Smooth muscle cell (in vitro differentiated cells): ENCODE data around the gene ZBTB8B. TPM values are rescaled to one million over a fixed set of nuclear protein-coding genes. Genes with fewer than 3 reads are reported as not detected.

Experiments used
- DNase-seq: peaks from one replicate; lab custom pipeline; 2025; ENCODE audit not compliant: unreplicated experiment; lab: John Stamatoyannopoulos, UW
- H2AFZ ChIP-seq: fragments of 200-600 bp; sonication (generic); 2 replicates; pipeline ENCODE4 v1.6.0; 2016; ENCODE audit warnings: antibody characterized with exemption, low read depth, mild to moderate bottlenecking
- H3F3A ChIP-seq: fragments of 200-600 bp; sonication (generic); 2 replicates; pipeline ENCODE4 v1.6.0; 2017; ENCODE audit warnings: antibody characterized with exemption, low read depth
- H3K27ac ChIP-seq: fragments of 200-600 bp; sonication (generic); 2 replicates; pipeline ENCODE4 v1.5.1; 2016; ENCODE audit warnings: low read depth, mild to moderate bottlenecking
- H3K27me3 ChIP-seq: fragments of 200-600 bp; sonication (generic); 2 replicates; pipeline ENCODE4 v1.6.1; 2016; ENCODE audit warnings: low read depth, mild to moderate bottlenecking
- H3K36me3 ChIP-seq: fragments of 200-600 bp; sonication (generic); 2 replicates; pipeline ENCODE4 v1.5.1; 2016; ENCODE audit warnings: low read depth
- H3K4me1 ChIP-seq: fragments of 200-600 bp; sonication (generic); 2 replicates; pipeline ENCODE4 v1.5.1; 2016; ENCODE audit warnings: low read depth
- H3K4me2 ChIP-seq: fragments of 200-600 bp; sonication (generic); 2 replicates; pipeline ENCODE4 v1.6.0; 2016; ENCODE audit warnings: mild to moderate bottlenecking
- H3K4me3 ChIP-seq: fragments of 200-600 bp; sonication (generic); 2 replicates; pipeline ENCODE4 v1.5.1; 2016; ENCODE audit warnings: mild to moderate bottlenecking
- H3K79me2 ChIP-seq: fragments of 200-600 bp; sonication (generic); 2 replicates; pipeline ENCODE4 v1.6.0; 2016; ENCODE audit warnings: low read depth, mild to moderate bottlenecking
- H3K9ac ChIP-seq: fragments of 200-600 bp; sonication (generic); 2 replicates; pipeline ENCODE4 v1.6.0; 2016; ENCODE audit warnings: low read depth
- H3K9me3 ChIP-seq: fragments of 200-600 bp; sonication (generic); replicated peaks from 2 replicates; pipeline ENCODE4 v1.5.1; 2016; ENCODE audit warnings: low read depth
- H4K20me1 ChIP-seq: fragments of 200-600 bp; sonication (generic); 2 replicates; pipeline ENCODE4 v1.6.0; 2016; ENCODE audit warnings: low read depth
- WGBS: methylation state at CpG from one replicate; pipeline ENCODE4 v1.1.7; 2016; ENCODE audit warnings: low lambda C conversion rate; 5-methylcytosine and 5-hydroxymethylcytosine counted together
- polyA plus RNA-seq: library from polyadenylated mRNA; unstranded; fragments of >200 nt; fragmentation: Nextera tagmentation; extraction: Ambion mirVana; gene quantifications from 2 replicates; pipeline ENCODE4 v1.2.1, GENCODE V29; 2016
- total RNA-seq: library from RNA; depleted of rRNA; stranded (reverse); fragments of >200 nt; gene quantifications from 2 replicates; pipeline ENCODE4 v1.2.3, GENCODE V29; 2014
- TF ChIP-seq, protein P1 (sequence below): fragments of 200-600 bp; sonication (generic); IDR thresholded peaks from 2 replicates; pipeline ENCODE4 v1.5.1; 2017; ENCODE audit warnings: borderline replicate concordance, mild to moderate bottlenecking, antibody characterized with exemption; ENCODE audit not compliant: insufficient read depth, poor library complexity, severe bottlenecking

The ZBTB8B gene
- total and polyA plus RNA-seq, 2 experiments from 2014 or later = 0.13 TPM; not detected in 1

DNA sequence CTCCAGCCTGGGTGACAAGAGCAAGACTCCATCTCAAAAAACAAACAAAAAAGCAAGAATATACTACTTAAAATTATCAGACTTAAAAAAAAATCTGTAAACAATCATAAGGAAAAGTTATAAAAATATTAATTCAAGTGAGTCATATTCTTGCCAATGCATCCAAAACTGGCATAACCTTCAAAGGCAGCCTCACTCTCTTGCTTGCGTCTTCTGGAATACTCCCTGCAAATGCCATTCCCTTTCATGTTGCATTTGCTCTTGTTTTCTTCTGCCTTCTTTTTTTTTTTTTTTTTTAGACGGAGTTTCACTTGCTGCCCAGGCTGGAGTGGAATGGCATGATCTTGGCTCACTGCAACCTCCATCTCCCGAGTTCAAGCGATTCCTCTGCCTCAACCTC, 42.1 kb downstream of the ZBTB8B start:
- Histone ChIP-seq H3F3A (peaks cover 1% of the 10 kb centered on the region), H3K79me2 (no peaks in the 10 kb centered on the region), H3K27ac (no peak overlapping the region), H2AFZ (no peak overlapping the region), H3K36me3 (no peaks in the 10 kb centered on the region), H3K4me3 (no peak overlapping the region), H3K9me3 (no peaks in the 10 kb centered on the region), H3K4me1 (no peaks in the 10 kb centered on the region), H3K9ac (no peak overlapping the region), H4K20me1 (no peaks in the 10 kb centered on the region), H3K4me2 (no peak overlapping the region), H3K27me3 (no peaks in the 10 kb centered on the region)
- TF ChIP-seq, protein P1, sequence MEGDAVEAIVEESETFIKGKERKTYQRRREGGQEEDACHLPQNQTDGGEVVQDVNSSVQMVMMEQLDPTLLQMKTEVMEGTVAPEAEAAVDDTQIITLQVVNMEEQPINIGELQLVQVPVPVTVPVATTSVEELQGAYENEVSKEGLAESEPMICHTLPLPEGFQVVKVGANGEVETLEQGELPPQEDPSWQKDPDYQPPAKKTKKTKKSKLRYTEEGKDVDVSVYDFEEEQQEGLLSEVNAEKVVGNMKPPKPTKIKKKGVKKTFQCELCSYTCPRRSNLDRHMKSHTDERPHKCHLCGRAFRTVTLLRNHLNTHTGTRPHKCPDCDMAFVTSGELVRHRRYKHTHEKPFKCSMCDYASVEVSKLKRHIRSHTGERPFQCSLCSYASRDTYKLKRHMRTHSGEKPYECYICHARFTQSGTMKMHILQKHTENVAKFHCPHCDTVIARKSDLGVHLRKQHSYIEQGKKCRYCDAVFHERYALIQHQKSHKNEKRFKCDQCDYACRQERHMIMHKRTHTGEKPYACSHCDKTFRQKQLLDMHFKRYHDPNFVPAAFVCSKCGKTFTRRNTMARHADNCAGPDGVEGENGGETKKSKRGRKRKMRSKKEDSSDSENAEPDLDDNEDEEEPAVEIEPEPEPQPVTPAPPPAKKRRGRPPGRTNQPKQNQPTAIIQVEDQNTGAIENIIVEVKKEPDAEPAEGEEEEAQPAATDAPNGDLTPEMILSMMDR = no peak
- 94% methylated on average over 4 of the region's 4 CpGs for WGBS
- no peak for DNase-seq

DNA sequence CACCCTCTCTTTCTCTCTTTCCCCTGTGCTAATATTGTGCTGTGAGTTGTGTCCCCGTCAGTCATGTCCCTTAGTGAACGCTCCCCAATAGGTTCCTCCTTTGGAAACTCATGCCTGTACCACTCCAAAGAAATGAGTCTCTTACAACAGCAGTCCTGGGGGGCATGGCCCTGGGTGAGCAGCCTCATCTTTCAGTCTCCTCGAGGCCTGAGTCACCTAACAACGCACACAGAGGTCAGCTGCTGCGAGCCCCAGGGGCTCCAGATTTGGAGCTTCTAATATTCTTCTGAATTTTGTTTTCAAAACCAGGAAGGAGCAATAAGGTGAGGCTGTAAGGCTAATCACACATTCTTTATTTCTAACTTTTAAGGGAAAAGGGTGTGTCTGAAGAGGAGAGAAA, 43.9 kb downstream of the ZBTB8B start:
- H3K9ac ChIP-seq = no peak overlapping the region
- no peaks in the 10 kb centered on the region for H3K4me1 ChIP-seq
- H3K4me2 ChIP-seq = no peak overlapping the region
- H3K79me2 ChIP-seq = no peaks in the 10 kb centered on the region
- DNase-seq = no peak
- H2AFZ ChIP-seq = no peak overlapping the region
- 85% methylated on average over 5 of the region's 5 CpGs for WGBS
- no peaks in the 10 kb centered on the region for H3K9me3 ChIP-seq
- H3K27me3 ChIP-seq = no peaks in the 10 kb centered on the region
- H3F3A ChIP-seq = no peaks in the 10 kb centered on the region
- no peak overlapping the region for H3K4me3 ChIP-seq
- TF ChIP-seq, protein P1 = no peak
- no peak overlapping the region for H3K27ac ChIP-seq
- no peaks in the 10 kb centered on the region for H3K36me3 ChIP-seq
- no peaks in the 10 kb centered on the region for H4K20me1 ChIP-seq

DNA sequence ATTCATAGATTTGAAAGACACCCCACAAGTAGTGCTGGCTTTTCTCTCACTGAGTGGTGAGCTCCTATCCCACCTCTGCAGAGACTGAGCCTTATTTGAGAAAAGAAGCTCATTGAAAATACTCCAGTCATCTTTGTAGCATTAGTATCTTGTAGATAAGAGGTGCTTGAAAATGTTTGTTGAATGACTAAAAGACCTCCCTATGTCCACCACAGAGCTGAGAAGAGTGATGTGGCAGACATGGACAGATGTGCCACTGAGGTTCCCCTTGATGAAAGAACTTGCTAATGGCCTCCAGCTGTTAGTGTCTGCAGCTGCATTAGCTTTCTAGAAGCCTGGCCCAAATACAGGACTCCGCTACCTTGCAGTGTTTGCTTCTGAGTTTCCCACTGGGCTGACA, 45.1 kb downstream of the ZBTB8B start:
- H3K4me3 ChIP-seq = no peak overlapping the region
- WGBS = 100% methylated on average over 1 of the region's 1 CpG
- no peak overlapping the region for H2AFZ ChIP-seq
- no peaks in the 10 kb centered on the region for H3K4me1 ChIP-seq
- no peaks in the 10 kb centered on the region for H3K9me3 ChIP-seq
- DNase-seq = no peak
- H4K20me1 ChIP-seq = no peaks in the 10 kb centered on the region
- H3K9ac ChIP-seq = no peak overlapping the region
- H3K79me2 ChIP-seq = no peaks in the 10 kb centered on the region
- no peak overlapping the region for H3K4me2 ChIP-seq
- H3K27ac ChIP-seq = no peak overlapping the region
- no peaks in the 10 kb centered on the region for H3F3A ChIP-seq
- no peaks in the 10 kb centered on the region for H3K36me3 ChIP-seq
- TF ChIP-seq, protein P1 = no peak
- H3K27me3 ChIP-seq = no peaks in the 10 kb centered on the region

Other genes with a start within 250 kb of the ZBTB8B start
- 10.9 and 13.3 TPM in 2 replicates for gene TMEM234, start 242.7 kb upstream of the ZBTB8B start, total RNA-seq
- gene TMEM234, start 242.7 kb upstream of the ZBTB8B start, polyA plus RNA-seq = 19.8 and 27.5 TPM in 2 replicates
- 200 and 240 TPM in 2 replicates for gene EIF3I, start 242.7 kb upstream of the ZBTB8B start, total RNA-seq
- 250 and 257 TPM in 2 replicates for gene EIF3I, start 242.7 kb upstream of the ZBTB8B start, polyA plus RNA-seq
- 0.31 TPM in 1 of 2 replicates, not detected in the other for gene FAM167B, start 217.8 kb upstream of the ZBTB8B start, total RNA-seq
- gene FAM167B, start 217.8 kb upstream of the ZBTB8B start, polyA plus RNA-seq = 0.39 TPM in 1 of 2 replicates, not detected in the other
- gene LCK, start 213.8 kb upstream of the ZBTB8B start, total RNA-seq = 0.22 TPM in 1 of 2 replicates, not detected in the other
- not detected in 2 replicates for gene LCK, start 213.8 kb upstream of the ZBTB8B start, polyA plus RNA-seq
- gene HDAC1, start 173.0 kb upstream of the ZBTB8B start, total RNA-seq = 29.3 and 40.5 TPM in 2 replicates
- gene HDAC1, start 173.0 kb upstream of the ZBTB8B start, polyA plus RNA-seq = 48.8 and 51.7 TPM in 2 replicates
- gene MARCKSL1, start 128.8 kb upstream of the ZBTB8B start, total RNA-seq = 108 and 126 TPM in 2 replicates
- 358 and 389 TPM in 2 replicates for gene MARCKSL1, start 128.8 kb upstream of the ZBTB8B start, polyA plus RNA-seq
- gene FAM229A, start 102.6 kb upstream of the ZBTB8B start, total RNA-seq = 1.6 and 10.0 TPM in 2 replicates
- gene FAM229A, start 102.6 kb upstream of the ZBTB8B start, polyA plus RNA-seq = 9.6 and 11.1 TPM in 2 replicates
- gene TSSK3, start 102.5 kb upstream of the ZBTB8B start, total RNA-seq = not detected in 2 replicates
- gene TSSK3, start 102.5 kb upstream of the ZBTB8B start, polyA plus RNA-seq = 0.31 and 1.3 TPM in 2 replicates
- gene BSDC1, start 70.6 kb upstream of the ZBTB8B start, total RNA-seq = 57.3 and 63.4 TPM in 2 replicates
- 45.4 and 53.7 TPM in 2 replicates for gene BSDC1, start 70.6 kb upstream of the ZBTB8B start, polyA plus RNA-seq
- 8.8 and 9.9 TPM in 2 replicates for gene ZBTB8A, start 74.4 kb downstream of the ZBTB8B start, total RNA-seq
- gene ZBTB8A, start 74.4 kb downstream of the ZBTB8B start, polyA plus RNA-seq = 4.2 and 5.0 TPM in 2 replicates
- 33.3 and 42.3 TPM in 2 replicates for gene ZBTB8OS, start 185.5 kb downstream of the ZBTB8B start, total RNA-seq
- 39.5 and 54.3 TPM in 2 replicates for gene ZBTB8OS, start 185.5 kb downstream of the ZBTB8B start, polyA plus RNA-seq
- gene RBBP4, start 186.1 kb downstream of the ZBTB8B start, total RNA-seq = 117 and 139 TPM in 2 replicates
- gene RBBP4, start 186.1 kb downstream of the ZBTB8B start, polyA plus RNA-seq = 130 and 140 TPM in 2 replicates
- gene SYNC, start 237.7 kb downstream of the ZBTB8B start, total RNA-seq = 4.4 and 6.2 TPM in 2 replicates
- gene SYNC, start 237.7 kb downstream of the ZBTB8B start, polyA plus RNA-seq = 4.6 and 4.9 TPM in 2 replicates